Endothelial cell of umbilical vein (primary cell): Measurements from ENCODE around the gene AMBP. TPM values are rescaled to one million over a fixed set of nuclear protein-coding genes. Genes with fewer than 3 reads are reported as not detected.

Source experiments
- BruUV-seq: library from RNA; stranded (reverse); fragments of 400-500 nt; replicated peaks from 2 replicates; lab custom pipeline; 2021; lab: Mats Ljungman, UMichigan
- CTCF ChIA-PET: fragments of 300-600, 350-600 bp; sonication (Branson Sonifier 250); formaldehyde crosslinking; loops from one replicate; lab custom pipeline; 2021; ENCODE audit warnings: antibody characterized with exemption, inconsistent platforms; lab: Charles Lee
- POLR2A ChIA-PET: fragments of 300-600, 350-600 bp; sonication (Branson Sonifier 250); formaldehyde crosslinking; loops from one replicate; lab custom pipeline; 2021; ENCODE audit warnings: antibody characterized with exemption, inconsistent platforms; lab: Charles Lee
- DNase-seq: peaks from one replicate; pipeline ENCODE4 v3.0.0-alpha.2; 2011; ENCODE audit warnings: low read depth, low spot score
- FAIRE-seq: peaks from 2 replicates; lab custom pipeline; 2011; peaks lifted over from hg19 to GRCh38; lab: Jason Lieb, UNC
- H2AFZ ChIP-seq: 2 replicates; pipeline ENCODE4 v1.6.0; 2012; ENCODE audit warnings: low read depth, low read length, control low read depth, inconsistent platforms
- H3K27ac ChIP-seq: 2 replicates; pipeline ENCODE4 v1.5.1; 2011; ENCODE audit warnings: low read depth, mild to moderate bottlenecking, control low read depth, low read length, moderate library complexity; ENCODE audit not compliant: insufficient read depth
- H3K27me3 ChIP-seq, 2 experiments: 2 replicates each; pipeline versions ENCODE4 v1.6.0 to v1.6.1; 2011; ENCODE audit warnings: low read length in 2 of 2, mixed read lengths in 1 of 2; ENCODE audit not compliant: control insufficient read depth in 2 of 2, insufficient read depth in 2 of 2
- H3K36me3 ChIP-seq, 2 experiments: 2 replicates in 1 of 2; 3 replicates in 1 of 2; pipeline ENCODE4 v1.5.1; 2011; ENCODE audit warnings: low read length in 2 of 2, mild to moderate bottlenecking in 1 of 2, moderate library complexity in 1 of 2; ENCODE audit not compliant: control insufficient read depth in 2 of 2, insufficient read depth in 2 of 2; ENCODE audit errors: extremely low read depth in 1 of 2
- H3K4me1 ChIP-seq: 3 replicates; pipeline ENCODE4 v1.5.1; 2011; ENCODE audit warnings: mild to moderate bottlenecking, low read length; ENCODE audit not compliant: control insufficient read depth, insufficient read depth; ENCODE audit errors: extremely low read depth
- H3K4me2 ChIP-seq: 2 replicates; pipeline ENCODE4 v1.6.1; 2011; ENCODE audit warnings: low read length, control low read depth, mixed read lengths; ENCODE audit not compliant: insufficient read depth
- H3K4me3 ChIP-seq, 3 experiments: fragments of 200-600 bp in 1 of 3; sonication (generic), shearing (Covaris generic) in 1 of 3; replicated peaks in 1 of 3; 2 replicates each; pipeline ENCODE4 v1.5.1; 2011 to 2016; ENCODE audit warnings: control low read depth in 3 of 3, low read length in 3 of 3, mild to moderate bottlenecking in 2 of 3, inconsistent platforms in 1 of 3, low read depth in 1 of 3, moderate library complexity in 1 of 3; ENCODE audit not compliant: insufficient read depth in 1 of 3
- H3K79me2 ChIP-seq: 2 replicates; pipeline ENCODE4 v1.6.0; 2012; ENCODE audit warnings: low read length, inconsistent platforms; ENCODE audit not compliant: control insufficient read depth, insufficient read depth
- H3K9ac ChIP-seq: replicated peaks from 2 replicates; pipeline ENCODE3; 2011; ENCODE audit warnings: low read length, control low read depth; ENCODE audit not compliant: insufficient read depth; ENCODE audit errors: extremely low read depth
- H3K9me1 ChIP-seq: replicated peaks from 3 replicates; pipeline ENCODE4 v1.6.0; 2011; ENCODE audit warnings: mild to moderate bottlenecking, low read length; ENCODE audit not compliant: control insufficient read depth, insufficient read depth; ENCODE audit errors: extremely low read depth
- H3K9me3 ChIP-seq: replicated peaks from 2 replicates; pipeline ENCODE4 v1.5.1; 2012; ENCODE audit warnings: low read length, inconsistent platforms; ENCODE audit not compliant: control insufficient read depth, insufficient read depth
- H4K20me1 ChIP-seq: replicated peaks from 2 replicates; pipeline ENCODE3; 2011; ENCODE audit warnings: mild to moderate bottlenecking, low read length; ENCODE audit not compliant: control insufficient read depth, insufficient read depth; ENCODE audit errors: extremely low read depth
- FOS ChIP-seq: IDR thresholded peaks from 2 replicates; pipeline ENCODE4 v1.6.1; 2011; ENCODE audit warnings: mild to moderate bottlenecking, low read length, moderate library complexity, borderline replicate concordance; ENCODE audit not compliant: insufficient read depth
- GATA2 ChIP-seq: IDR thresholded peaks from 2 replicates; pipeline ENCODE4 v1.7.0; 2011; ENCODE audit warnings: low read depth, mild to moderate bottlenecking, moderate library complexity, mixed read lengths, low read length; ENCODE audit not compliant: insufficient read length, insufficient read depth
- JUN ChIP-seq: IDR thresholded peaks from 2 replicates; pipeline ENCODE4 v1.6.1; 2011; ENCODE audit warnings: borderline replicate concordance, low read depth; ENCODE audit not compliant: insufficient read length, insufficient read depth
- MYC ChIP-seq: IDR thresholded peaks from one replicate; pipeline ENCODE4 v1.6.1; 2011; ENCODE audit warnings: mild to moderate bottlenecking, low read depth, low read length
- POLR2A ChIP-seq: IDR thresholded peaks from 2 replicates; pipeline ENCODE4 v1.6.1; 2012; ENCODE audit warnings: low read depth, mild to moderate bottlenecking, control low read depth, low read length
- dilution Hi-C: fragments of 300-500 bp; cut with MboI; formaldehyde crosslinking; loops from one replicate; pipeline ENCODE4 v1.15.0; 2019; ENCODE audit warnings: low sequenced_read_pairs; ENCODE audit not compliant: extremely low pct_ligation_motif_present
- intact Hi-C: fragments of 100-400 bp; cut with micrococcal nuclease; formaldehyde crosslinking; loops from one replicate; pipeline ENCODE4 v1.10.0; 2022
- polyA plus RNA-seq, 4 experiments: library from polyadenylated mRNA; depleted of rRNA in 3 of 4; stranded (reverse) in 3 of 4; unstranded in 1 of 4; fragments of >200 nt; gene quantifications; 2 replicates each; pipeline versions ENCODE4 v1.2.1 to v1.2.3, GENCODE V29; 2011 to 2012; ENCODE audit warnings: missing spikeins in 1 of 4
- total RNA-seq: library from RNA; stranded (reverse); gene quantifications from 2 replicates; pipeline ENCODE4 v1.2.3, GENCODE V29; 2021
- TF ChIP-seq, protein P1 (sequence below), 2 donors: IDR thresholded peaks; 1 replicate in 1 of 2; 2 replicates in 1 of 2; pipeline ENCODE4 v1.5.1; 2011; ENCODE audit warnings: low read length in 2 of 2, mild to moderate bottlenecking in 2 of 2, moderate library complexity in 2 of 2, control low read depth in 1 of 2, inconsistent platforms in 1 of 2, low read depth in 1 of 2; ENCODE audit not compliant: insufficient read depth in 1 of 2; ENCODE audit errors: extremely low read depth in 1 of 2
- TF ChIP-seq, protein P2 (sequence below): IDR thresholded peaks from 2 replicates; pipeline ENCODE4 v1.6.1; 2011; ENCODE audit not compliant: insufficient read depth, insufficient read length

Gene AMBP
- total and polyA plus RNA-seq, 2 donors (not counting 3 experiments of a cell fraction or from before 2014, with no cell fraction given): not detected

DNA sequence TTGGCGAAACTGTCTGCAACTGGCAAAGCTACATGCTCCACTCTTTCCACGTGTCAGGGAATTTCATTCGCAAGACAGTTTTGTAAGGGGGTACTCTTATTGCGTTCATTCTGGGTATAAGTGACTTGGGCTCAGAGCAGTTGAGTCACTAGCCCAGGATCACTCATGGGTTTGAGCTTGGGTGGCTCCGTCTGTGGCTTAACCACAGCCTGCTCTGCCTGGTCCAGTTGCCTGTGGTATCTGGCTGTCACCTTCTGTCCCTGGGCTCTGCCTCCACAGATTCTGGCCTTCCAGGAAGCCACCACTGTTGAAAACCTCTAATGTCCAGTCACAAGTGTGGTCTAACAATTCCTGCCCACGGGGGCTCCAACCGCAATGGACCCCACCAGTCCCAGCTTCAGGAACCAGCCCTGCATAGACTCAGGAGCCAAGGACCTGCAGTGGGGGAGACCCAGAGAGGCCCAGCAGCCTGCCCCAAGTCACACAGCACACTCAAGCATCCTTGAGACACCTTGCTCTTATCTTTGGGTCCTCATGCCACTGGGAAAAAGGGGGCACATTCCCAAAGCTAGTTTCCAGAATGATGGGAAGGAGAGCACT is 10.6 kb upstream of the AMBP start:
- H3K9me1 ChIP-seq: no peaks in the 10 kb centered on the region
- no peak for FAIRE-seq

More for the DNA sequence above, 10.6 kb upstream of the AMBP start:
- Histone ChIP-seq H4K20me1 (no peaks in the 10 kb centered on the region), H3K4me2 (no peak overlapping the region), H3K27me3 (peaks cover 7 to 18% of the 10 kb centered on the region in 2 experiments), H3K36me3 (no peaks in the 10 kb centered on the region), H3K9me3 (no peaks in the 10 kb centered on the region), H3K4me3 (no peak overlapping the region), H3K9ac (no peak overlapping the region), H3K4me1 (no peaks in the 10 kb centered on the region), H3K79me2 (no peaks in the 10 kb centered on the region), H3K27ac (no peak overlapping the region), H2AFZ (no peak overlapping the region)
- ChIA-PET CTCF (no interaction called here), POLR2A (no interaction called here)
- BruUV-seq: no TSS peak
- no peak for TF ChIP-seq MYC
- TF ChIP-seq, protein P1, sequence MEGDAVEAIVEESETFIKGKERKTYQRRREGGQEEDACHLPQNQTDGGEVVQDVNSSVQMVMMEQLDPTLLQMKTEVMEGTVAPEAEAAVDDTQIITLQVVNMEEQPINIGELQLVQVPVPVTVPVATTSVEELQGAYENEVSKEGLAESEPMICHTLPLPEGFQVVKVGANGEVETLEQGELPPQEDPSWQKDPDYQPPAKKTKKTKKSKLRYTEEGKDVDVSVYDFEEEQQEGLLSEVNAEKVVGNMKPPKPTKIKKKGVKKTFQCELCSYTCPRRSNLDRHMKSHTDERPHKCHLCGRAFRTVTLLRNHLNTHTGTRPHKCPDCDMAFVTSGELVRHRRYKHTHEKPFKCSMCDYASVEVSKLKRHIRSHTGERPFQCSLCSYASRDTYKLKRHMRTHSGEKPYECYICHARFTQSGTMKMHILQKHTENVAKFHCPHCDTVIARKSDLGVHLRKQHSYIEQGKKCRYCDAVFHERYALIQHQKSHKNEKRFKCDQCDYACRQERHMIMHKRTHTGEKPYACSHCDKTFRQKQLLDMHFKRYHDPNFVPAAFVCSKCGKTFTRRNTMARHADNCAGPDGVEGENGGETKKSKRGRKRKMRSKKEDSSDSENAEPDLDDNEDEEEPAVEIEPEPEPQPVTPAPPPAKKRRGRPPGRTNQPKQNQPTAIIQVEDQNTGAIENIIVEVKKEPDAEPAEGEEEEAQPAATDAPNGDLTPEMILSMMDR (IDR thresholded peaks at IDR 0.05; ENCODE audit: extremely low read depth in 1 of 2, insufficient read depth in 1 of 2, low read depth in 1 of 2, low read length in 2 of 2): no peak
- TF ChIP-seq, protein P2, sequence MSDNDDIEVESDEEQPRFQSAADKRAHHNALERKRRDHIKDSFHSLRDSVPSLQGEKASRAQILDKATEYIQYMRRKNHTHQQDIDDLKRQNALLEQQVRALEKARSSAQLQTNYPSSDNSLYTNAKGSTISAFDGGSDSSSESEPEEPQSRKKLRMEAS: no peak
- TF ChIP-seq POLR2A: no peak
- TF ChIP-seq GATA2: no peak
- TF ChIP-seq FOS: no peak
- TF ChIP-seq JUN: no peak
- dilution Hi-C loops: loop anchor here (25.0 kb wide), 1 partner anchor 199 kb away; no protein-coding TSS in a partner anchor
- no peak for DNase-seq
- intact Hi-C loops: no loop called here
